HG03159 (cell line): ENCODE measurements around the gene RASA3.

ENCODE experiments used
- ATAC-seq: cut with Tn5 transposase; IDR thresholded peaks from one replicate; pipeline ENCODE4 v1.9.1; 2021; ENCODE audit warnings: mild to moderate bottlenecking, moderate library complexity; ENCODE audit not compliant: unreplicated experiment

The RASA3 gene

DNA sequence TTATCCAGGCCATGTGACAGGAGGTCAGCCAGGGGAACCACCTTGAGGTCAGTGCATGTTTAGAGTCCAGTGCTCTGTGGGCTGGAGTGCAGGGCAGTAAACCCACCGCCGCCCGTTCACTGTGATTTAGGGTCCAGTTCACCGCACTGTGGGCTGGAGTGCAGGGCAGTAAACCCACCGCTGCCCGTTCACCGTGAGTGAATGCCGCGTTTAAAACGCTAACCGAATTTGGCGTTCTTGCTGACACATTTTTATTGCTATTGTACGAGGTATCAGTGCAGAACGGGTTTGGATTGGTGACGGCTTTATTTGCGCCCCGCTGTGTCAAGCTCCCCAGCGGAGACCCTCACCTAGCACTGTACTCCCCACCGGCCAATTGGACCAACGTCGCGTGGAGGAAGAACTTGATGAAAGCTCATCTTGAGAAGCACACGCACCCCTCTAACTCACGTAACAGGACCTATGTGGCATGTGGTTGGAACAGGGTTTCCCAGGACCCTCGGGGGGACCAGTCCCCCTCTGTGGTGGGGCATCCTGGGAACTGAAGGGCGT lies 186.5 kb downstream of the RASA3 start:
- ATAC-seq: no peak

GRCh38 chr13:113943821-113944565 lies 188.4 kb downstream of the RASA3 start:
- no peak for ATAC-seq

GRCh38 chr13:113942591-113943103 lies 189.8 kb downstream of the RASA3 start:
- no peak for ATAC-seq

GRCh38 chr13:113941571-113942191 lies 190.7 kb downstream of the RASA3 start:
- ATAC-seq: no peak

DNA sequence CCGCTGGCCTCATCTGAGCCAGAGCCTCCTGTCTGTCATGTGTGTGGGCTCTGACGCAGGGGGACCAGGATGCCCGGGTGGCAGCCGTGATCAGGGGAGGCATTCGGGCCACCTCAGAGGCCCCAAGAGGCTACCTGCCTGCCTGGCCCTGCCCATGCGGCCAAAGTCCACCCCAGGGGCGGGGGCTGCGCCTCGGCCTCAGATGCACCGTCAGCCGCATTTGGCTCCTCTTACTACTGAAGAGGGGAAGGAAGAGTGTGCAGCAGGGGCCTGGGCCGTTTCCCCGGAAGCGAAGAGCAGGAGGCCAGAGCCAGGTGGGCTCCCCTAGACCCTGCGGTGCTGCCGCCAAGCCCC lies 192.5 kb downstream of the RASA3 start:
- ATAC-seq: no peak

DNA sequence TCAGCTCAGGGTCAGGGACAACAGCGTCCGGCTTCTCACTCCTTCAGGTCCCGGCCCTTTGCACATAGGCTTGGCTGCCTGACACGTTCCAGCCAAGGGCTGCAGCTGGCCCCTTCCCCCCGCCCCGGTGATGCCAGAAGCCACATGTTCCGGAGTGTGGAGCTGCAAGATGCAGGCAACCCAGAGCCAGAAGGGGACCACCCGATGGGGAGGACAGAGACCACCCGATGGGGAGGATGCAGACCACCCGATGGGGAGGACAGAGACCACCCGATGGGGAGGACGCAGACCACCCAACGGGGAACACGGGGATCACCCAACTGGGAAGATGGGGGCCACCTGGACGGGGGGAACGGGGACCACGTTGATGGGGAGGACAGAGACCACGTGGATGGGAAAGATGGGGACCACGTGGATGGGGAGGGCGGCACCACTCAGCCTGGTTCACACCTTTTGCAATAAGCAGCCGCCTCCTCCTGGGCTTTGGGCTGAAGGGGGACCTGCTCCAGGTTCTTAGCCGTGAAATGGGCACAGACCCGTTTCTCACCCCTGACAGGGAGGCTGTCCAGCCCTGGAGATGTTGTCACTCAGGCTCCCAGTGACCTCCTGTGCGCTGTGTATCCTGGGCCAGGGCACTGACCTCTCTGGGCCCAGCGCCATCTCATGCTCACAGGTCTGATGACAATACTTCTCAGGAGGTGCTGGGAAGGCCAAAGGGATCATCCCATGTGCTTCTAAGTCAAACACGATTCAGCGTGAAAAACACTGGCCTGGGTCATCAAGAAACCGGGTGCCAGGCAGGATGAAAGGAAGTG lies 193.1 kb downstream of the RASA3 start:
- ATAC-seq: no peak

DNA sequence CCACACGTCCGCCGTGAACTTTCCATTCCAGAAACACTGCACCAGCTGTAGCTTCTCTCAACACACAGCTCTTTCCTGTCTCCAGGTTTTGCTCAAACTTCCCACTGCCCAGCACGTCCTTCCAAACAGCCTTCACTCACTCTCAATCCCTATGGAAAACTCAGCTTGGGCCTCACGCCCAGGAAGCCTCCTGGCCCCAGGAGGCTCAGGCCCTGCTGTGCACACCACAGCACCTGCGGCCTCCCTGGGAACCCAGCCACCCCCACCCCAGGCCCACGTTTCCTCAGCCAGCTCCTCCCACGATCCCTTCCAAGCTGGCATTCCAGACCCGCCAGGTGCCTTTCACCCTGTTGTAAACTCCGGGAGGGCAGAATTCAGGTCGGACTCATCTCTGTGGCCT lies 193.7 kb downstream of the RASA3 start:
- ATAC-seq: no peak

DNA sequence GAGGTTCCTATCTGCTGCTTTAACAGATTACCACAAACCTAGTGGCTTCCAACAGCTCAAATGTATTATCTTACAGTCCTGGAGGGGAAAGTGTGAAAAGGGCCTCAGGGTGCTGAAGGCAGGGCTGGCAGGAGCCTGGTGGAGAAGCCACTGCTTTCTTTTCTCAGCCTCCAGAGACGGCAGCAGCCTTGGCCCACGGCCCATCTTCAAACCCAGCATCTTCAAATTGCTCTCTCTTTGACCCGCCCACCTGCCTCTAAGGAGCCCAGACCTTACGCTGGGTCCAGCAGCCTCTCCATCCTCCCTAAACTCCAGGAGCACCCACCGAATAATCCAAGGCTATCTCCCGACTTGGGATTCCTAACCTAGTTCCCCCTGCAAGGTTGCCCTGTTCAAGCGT lies 194.2 kb downstream of the RASA3 start:
- ATAC-seq: no peak

GRCh38 chr13:113937527-113938180 lies 194.8 kb downstream of the RASA3 start:
- no peak for ATAC-seq

DNA sequence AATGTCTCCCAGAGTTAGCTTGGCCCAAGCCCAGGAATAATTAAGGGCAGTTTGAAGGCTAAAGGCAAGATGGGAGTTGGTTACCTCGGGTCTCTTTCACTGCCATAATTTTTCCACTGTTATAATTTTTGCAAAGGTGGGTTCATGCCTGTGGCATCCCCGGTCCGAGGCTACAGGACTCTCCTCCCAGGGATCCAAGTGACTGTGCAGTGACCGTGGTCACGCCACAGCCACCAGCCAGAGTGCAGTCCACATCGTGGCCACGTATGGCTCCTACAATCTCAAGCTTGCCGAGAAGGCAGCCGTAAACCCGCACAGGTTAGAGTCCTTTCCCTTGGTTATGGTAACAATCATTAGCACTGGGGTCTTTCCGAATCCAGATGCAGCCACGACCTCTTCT lies 195.3 kb downstream of the RASA3 start:
- ATAC-seq: no peak

DNA sequence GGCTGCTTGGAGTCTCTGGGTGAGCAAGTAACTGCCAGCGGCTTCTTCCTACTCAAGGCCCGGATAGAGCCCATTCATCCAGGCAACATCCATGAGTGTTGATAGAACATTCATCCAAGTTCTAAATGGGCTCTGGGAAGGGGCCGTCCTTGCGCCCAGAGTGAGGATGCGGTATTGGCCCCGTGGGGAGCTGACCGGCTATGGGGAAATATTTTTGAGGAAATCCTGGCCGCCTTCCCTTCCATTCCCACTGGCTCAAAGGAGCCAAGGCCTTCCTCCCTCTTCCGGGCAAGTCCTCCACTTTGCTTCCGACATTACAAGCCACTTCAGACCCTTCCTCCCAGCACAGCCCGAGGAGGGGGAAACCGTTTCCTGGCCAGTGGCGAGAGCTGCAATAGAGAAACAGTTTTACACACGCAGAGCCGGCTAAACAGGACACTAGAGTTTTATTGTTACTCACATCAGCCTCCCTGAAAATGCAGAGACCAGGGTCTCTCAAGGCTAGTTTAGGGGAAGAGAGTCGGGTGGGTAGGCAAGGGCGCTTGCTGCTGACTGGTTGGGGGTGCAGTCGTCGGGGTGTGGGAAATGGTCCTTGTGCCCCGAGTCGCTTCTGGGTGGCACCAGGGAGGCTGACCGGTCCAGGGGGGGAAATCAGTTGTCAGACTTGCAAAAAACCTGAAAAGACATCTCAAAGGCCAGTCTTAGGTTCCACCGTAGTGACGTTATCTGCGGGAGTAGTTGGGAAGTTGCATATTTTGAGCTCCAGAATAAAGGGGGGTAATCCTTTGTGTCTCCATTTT lies 196.1 kb downstream of the RASA3 start:
- no peak for ATAC-seq

GRCh38 chr13:113935001-113935844 lies 197.2 kb downstream of the RASA3 start:
- ATAC-seq: no peak

GRCh38 chr13:113934576-113934975 lies 197.8 kb downstream of the RASA3 start:
- ATAC-seq: no peak

- ATAC-seq: no peak
Observed at GRCh38 chr13:113933901-113934300, 198.5 kb downstream of the RASA3 start.

GRCh38 chr13:113931841-113932459 lies 200.5 kb downstream of the RASA3 start:
- no peak for ATAC-seq

DNA sequence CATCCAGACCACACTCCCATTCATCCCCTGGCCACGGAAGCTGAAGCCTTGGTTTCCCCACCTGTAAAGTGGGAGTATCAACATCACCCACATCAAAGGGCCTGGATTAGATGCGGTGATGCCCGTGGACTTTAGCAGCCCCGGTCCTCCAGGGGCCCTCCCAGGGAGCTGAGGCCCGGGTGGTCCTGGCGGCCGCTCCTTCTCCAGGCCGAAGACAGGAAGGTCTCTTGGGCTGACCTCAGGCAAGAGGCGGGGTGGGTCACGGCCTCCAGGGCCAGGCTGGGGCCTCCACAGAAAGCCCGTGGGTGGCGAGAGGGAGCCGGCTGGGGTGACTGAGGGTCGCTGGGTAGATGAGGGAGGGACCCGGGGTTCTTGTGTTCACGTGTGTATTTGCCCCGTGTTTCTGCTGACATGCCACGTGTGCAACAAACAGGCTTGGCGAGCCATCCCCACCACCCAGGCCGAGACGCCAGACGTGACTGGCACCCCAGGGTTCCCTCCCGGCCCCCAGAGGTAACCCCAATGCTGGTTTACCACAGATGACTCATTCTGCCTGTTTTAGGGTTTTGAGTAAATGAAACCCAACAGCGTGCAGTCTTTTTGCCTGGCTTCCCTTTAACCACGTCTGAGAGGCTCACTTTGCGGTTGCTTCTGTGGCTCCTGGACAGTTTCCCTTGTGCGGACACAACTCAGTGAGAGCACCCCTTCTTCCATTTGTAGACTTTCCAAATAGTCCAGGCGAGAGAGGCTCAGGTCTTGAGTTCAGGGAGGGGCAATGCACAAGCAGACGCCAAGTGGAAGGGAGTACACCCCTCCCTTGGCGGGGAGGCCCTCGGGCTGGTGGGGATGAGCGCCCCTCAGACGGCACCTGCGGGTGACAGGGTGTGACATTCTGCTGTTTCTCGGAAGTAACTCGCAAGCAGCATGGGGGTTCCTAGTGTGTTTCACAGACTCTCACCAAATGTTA lies 201.5 kb downstream of the RASA3 start:
- no peak for ATAC-seq
